IPS-18a (cell line): ENCODE data around the gene OLFM4.

Experiments used
- H3K27ac ChIP-seq: one replicate; pipeline ENCODE4 v1.5.1; 2013; ENCODE audit warnings: low read length
- H3K27me3 ChIP-seq: one replicate; pipeline ENCODE4 v1.6.1; 2013; ENCODE audit warnings: mild to moderate bottlenecking, low read length; ENCODE audit not compliant: control insufficient read depth, insufficient read depth
- H3K36me3 ChIP-seq: one replicate; pipeline ENCODE4 v1.6.1; 2013; ENCODE audit warnings: low read depth, low read length; ENCODE audit not compliant: control insufficient read depth
- H3K4me1 ChIP-seq: one replicate; pipeline ENCODE4 v1.6.1; 2013; ENCODE audit warnings: low read depth, low read length; ENCODE audit not compliant: control insufficient read depth
- H3K4me3 ChIP-seq: one replicate; pipeline ENCODE4 v1.5.1; 2013; ENCODE audit warnings: low read length
- H3K9ac ChIP-seq: one replicate; pipeline ENCODE4 v1.6.1; 2013; ENCODE audit warnings: mild to moderate bottlenecking, low read length, moderate library complexity
- H3K9me3 ChIP-seq: one replicate; pipeline ENCODE4 v1.6.1; 2013; ENCODE audit warnings: low read depth, low read length; ENCODE audit not compliant: control insufficient read depth

The OLFM4 gene

DNA sequence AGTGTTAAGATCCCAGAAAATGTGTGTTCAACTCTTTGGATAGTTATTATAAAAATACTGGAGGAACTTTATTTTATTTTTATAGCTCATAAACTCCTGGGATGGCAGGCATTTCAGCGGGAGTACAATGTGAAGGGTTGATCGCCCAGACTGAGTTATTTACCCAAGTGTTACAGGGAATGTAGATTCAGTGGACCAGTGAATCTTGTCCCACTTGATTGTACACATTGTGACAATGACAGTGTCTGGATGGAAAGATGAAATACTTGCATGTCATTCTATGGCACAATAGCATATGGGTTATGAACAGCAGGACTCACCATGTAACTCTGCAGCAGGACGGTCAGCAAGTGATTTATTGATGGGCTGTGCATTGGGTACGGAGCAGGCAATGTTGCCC lies 20.3 kb downstream of the OLFM4 start:
- Histone ChIP-seq H3K9me3 (no peaks in the 10 kb centered on the region), H3K27ac (no peak overlapping the region), H3K36me3 (no peaks in the 10 kb centered on the region), H3K4me1 (peaks cover under 1% of the 10 kb centered on the region), H3K4me3 (no peak overlapping the region), H3K9ac (no peak overlapping the region), H3K27me3 (no peaks in the 10 kb centered on the region)

DNA sequence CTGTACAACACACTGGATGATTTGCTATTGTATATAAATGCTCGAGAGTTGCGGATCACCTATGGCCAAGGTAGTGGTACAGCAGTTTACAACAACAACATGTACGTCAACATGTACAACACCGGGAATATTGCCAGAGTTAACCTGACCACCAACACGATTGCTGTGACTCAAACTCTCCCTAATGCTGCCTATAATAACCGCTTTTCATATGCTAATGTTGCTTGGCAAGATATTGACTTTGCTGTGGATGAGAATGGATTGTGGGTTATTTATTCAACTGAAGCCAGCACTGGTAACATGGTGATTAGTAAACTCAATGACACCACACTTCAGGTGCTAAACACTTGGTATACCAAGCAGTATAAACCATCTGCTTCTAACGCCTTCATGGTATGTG lies 21.5 kb downstream of the OLFM4 start:
- Histone ChIP-seq H3K36me3 (no peaks in the 10 kb centered on the region), H3K27ac (no peak overlapping the region), H3K4me1 (no peaks in the 10 kb centered on the region), H3K9ac (no peak overlapping the region), H3K4me3 (no peak overlapping the region), H3K9me3 (no peaks in the 10 kb centered on the region), H3K27me3 (no peaks in the 10 kb centered on the region)

DNA sequence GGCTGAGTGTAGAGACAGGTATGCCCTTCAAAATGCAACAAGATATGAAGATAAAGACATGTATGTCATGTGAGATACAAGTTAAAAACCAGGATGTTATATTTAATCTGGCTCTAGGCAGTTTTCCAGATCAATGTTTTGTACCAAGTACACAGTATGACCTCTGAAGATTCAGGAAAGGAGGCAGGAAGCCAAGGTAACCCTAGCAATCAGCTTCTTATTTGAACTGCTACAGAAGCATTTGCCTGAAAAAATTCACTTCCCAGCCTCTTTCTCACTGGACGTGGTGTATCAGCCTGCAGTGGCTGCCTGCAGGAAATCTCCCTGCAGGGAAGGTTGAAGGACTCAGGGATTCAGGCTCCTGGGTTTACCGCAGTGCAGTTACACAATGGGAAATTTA lies 24.1 kb downstream of the OLFM4 start:
- H3K9me3 ChIP-seq = no peaks in the 10 kb centered on the region
- no peaks in the 10 kb centered on the region for H3K27me3 ChIP-seq
- no peaks in the 10 kb centered on the region for H3K36me3 ChIP-seq
- no peak overlapping the region for H3K27ac ChIP-seq
- H3K4me1 ChIP-seq = no peaks in the 10 kb centered on the region
- H3K9ac ChIP-seq = no peak overlapping the region
- no peak overlapping the region for H3K4me3 ChIP-seq

DNA sequence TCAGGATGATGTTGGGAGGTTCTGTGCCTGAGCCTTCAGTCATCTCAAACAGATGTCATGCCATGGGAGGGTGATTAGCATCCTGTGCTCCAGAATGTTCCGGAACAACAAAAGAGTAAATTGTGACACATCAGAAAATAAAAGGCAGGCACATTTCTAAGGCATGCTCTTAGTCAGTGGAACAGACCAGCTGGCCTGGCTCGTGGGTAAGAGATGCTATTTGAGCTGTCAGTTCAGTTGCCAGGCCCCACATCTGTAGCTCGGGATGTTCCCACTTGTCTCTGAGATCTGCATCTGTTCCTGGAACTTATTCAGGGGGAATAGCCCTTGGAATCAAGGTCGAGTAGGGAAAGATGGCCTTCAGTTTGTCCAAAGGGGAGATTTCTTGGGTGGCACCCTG lies 26.0 kb downstream of the OLFM4 start:
- no peaks in the 10 kb centered on the region for H3K27me3 ChIP-seq
- no peaks in the 10 kb centered on the region for H3K4me1 ChIP-seq
- no peaks in the 10 kb centered on the region for H3K36me3 ChIP-seq
- H3K9ac ChIP-seq = no peak overlapping the region
- no peaks in the 10 kb centered on the region for H3K9me3 ChIP-seq
- no peak overlapping the region for H3K27ac ChIP-seq
- H3K4me3 ChIP-seq = no peak overlapping the region

DNA sequence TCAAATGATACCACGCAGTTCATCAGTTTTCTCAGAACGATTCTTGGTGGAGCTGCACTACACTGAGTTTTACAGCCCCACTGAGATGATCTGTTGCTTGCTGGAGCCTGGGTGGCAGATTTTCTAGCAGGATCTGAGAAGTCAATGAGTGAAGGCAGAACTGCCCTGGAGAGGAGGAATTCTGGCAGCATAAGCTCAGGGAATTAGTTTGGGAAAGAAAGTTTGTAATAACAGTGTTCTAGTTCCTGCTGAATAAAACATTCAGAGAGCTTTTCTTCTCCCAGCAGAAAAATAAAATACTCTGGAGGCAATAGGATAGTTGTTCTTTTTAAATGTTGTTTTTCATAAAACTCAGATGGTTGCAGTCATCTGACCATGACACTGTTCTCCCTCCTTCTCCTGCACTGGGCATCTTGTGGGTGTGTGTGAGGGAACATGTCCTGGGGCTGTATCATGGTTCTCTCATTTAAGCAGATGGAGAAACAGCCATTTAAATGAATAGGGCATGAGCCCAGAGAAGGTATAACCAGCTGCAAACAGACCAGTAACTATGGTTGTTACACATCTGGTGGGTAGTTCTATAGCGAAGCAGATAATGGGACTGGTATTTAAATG lies 29.6 kb downstream of the OLFM4 start:
- Histone ChIP-seq H3K36me3 (no peaks in the 10 kb centered on the region), H3K27me3 (no peaks in the 10 kb centered on the region), H3K9me3 (no peaks in the 10 kb centered on the region), H3K27ac (no peak overlapping the region), H3K4me1 (no peaks in the 10 kb centered on the region), H3K4me3 (no peak overlapping the region), H3K9ac (no peak overlapping the region)

DNA sequence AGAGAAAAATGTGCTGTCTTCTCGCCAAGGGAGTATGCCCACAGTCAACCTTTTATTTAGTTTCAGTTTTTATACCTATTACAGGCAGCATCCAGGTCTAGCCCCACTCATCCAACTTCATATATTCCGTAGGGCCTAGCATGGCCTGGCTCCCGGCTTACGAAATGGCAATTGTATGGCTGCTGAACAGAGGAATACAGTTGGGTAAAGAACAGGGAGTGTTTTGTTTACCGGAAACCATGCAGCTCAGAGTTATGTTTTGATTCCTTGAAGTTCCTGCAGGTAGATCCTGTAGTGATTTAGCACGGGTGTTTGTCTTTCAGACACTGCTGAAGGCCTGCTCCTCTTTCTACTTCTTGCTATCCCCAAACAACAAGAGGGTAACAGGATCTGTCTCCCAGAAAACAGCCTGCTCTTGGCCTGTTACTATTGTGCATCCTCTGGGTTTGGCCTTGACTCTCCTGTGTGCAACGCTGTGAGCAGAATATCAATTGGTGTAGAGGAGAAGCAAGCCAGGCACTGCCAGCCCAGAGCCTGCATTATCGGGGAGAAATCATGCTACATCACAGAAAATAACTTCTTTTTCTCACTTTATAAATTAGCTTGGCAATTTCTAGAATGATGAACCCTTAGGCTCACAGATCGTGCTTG lies 32.4 kb downstream of the OLFM4 start:
- Histone ChIP-seq H3K4me3 (no peak overlapping the region), H3K36me3 (no peaks in the 10 kb centered on the region), H3K9me3 (no peaks in the 10 kb centered on the region), H3K9ac (no peak overlapping the region), H3K4me1 (no peaks in the 10 kb centered on the region), H3K27ac (no peak overlapping the region), H3K27me3 (no peaks in the 10 kb centered on the region)

DNA sequence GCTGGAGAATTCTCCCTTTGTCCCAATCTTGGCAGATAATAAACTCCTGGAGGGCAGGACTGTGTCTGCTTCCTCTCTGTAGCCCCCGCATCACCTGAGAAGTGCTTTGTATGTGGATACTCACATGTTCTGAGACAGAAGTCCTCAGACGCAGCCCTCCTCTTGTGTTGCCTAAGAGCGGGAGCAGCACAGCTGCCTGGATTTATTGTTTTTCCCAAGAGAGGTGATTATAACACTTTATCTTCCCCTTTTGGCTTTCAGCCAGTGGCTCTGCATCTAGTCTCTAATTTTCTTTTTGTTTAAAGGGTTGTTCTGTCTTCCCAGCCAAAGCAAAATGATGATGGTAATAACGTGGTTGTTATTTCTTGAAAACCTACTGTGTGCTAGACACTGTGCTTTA lies 36.1 kb downstream of the OLFM4 start:
- Histone ChIP-seq H3K36me3 (no peaks in the 10 kb centered on the region), H3K27me3 (no peaks in the 10 kb centered on the region), H3K4me1 (peaks cover 10% of the 10 kb centered on the region), H3K9ac (no peak overlapping the region), H3K27ac (no peak overlapping the region), H3K9me3 (no peaks in the 10 kb centered on the region), H3K4me3 (no peak overlapping the region)

DNA sequence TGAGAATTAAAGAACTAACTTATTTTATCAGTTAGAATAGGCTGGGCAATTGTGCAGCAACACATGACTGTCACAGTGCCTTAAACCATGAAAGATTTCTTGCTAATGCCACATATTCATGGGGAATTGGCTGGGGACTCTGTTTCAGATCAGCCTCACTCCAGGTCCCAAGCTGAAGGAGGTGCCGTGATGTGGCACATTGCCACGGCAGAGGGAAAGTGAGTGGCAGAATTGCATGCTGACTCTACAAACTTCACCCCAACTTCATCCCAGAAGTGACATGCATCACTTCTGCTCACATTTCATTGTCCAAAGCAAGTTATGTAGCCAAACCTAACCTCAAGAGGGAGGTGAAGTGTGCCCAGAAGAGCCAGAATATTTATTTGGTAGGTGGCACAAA lies 37.8 kb downstream of the OLFM4 start:
- no peak overlapping the region for H3K9ac ChIP-seq
- no peaks in the 10 kb centered on the region for H3K36me3 ChIP-seq
- H3K4me3 ChIP-seq = no peak overlapping the region
- H3K27me3 ChIP-seq = no peaks in the 10 kb centered on the region
- peaks cover 10% of the 10 kb centered on the region for H3K4me1 ChIP-seq
- H3K27ac ChIP-seq = no peak overlapping the region
- H3K9me3 ChIP-seq = no peaks in the 10 kb centered on the region

DNA sequence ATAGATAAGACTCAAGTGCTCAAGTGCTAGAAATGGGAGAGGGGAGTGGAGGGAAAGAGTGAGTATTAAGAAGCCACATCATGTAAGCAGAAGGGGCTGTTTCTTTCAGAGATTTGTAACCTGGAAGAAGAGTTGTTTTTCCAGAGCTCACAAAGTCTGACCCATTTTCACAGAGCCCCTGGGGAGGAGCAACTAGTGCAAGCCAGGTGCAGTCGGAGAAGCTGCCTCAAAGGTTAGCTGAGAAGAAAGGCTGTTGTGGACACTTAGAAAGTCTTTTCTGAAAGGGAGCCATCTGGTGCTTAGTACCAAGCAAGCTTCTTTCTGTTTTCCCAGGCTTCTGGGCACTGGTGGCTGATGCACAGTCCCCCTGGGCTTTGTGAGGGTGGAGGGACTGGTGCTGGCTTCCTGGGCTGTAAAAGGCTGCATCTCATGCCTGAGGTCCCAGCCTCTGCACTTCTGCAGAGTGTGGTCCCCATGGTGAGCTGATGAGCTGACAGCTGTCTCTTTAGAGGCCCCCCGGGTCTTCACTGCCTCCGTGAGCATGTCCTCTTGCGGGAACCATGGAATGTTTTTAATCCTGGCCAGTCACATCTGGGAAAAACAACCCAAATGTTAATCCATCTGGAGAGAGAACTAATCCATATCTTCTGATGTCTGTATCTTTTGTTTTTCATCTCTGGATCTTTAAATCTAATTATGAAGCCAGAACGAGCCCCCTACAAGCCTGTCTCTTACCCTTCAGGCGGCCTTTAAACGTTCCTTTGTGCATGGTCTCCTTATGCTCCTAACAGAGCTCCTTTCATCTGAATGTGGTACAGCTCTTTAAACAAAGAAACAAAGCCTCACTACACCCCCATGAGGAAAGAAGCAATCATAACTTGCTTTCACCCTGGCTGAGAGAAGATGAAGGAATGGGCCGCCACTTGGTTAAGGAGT lies 40.2 kb downstream of the OLFM4 start:
- Histone ChIP-seq H3K4me3 (no peak overlapping the region), H3K9ac (no peak overlapping the region), H3K36me3 (no peaks in the 10 kb centered on the region), H3K9me3 (no peaks in the 10 kb centered on the region), H3K4me1 (peaks cover 10% of the 10 kb centered on the region), H3K27ac (no peak overlapping the region), H3K27me3 (no peaks in the 10 kb centered on the region)

DNA sequence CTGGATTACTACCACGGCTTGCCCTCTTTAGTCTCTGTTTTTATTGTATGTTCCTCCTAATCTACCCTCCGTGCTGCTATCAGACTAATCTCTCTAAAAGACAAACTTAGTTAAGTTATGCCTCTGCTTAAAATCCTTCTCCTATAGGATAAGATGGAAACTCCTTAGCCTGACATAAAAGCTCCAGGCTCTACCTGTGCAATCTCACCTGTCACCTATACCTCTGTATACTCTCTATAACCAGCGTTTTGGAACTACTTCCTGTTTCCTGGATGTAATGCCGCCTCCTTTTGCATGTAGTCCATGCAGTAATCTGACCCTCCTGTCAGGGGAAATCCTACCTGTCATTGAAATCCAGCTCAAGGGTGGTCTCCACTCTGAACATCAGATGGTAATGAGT lies 41.2 kb downstream of the OLFM4 start:
- no peaks in the 10 kb centered on the region for H3K9me3 ChIP-seq
- no peak overlapping the region for H3K4me3 ChIP-seq
- no peaks in the 10 kb centered on the region for H3K36me3 ChIP-seq

DNA sequence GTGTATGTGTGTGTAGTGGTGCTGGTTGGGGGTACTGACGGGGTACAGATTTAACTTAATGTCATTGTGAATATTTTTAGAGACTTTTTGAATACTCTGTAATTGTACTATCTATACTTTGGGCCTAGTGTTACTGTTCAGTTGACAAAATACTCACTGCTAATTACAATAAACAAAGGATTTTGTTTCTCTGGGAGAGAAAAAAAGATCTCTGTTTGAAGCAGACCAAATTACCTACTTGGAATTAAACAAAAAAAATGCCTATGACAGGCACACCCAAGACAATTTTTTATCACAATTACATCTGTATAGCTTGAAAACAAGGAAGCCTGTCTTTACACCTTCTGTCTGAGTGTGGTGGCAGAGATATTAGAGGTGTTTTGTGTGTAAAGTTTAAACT lies 45.1 kb downstream of the OLFM4 start:
- no peak overlapping the region for H3K9ac ChIP-seq
- no peak overlapping the region for H3K27ac ChIP-seq
- H3K4me1 ChIP-seq = peaks cover 16% of the 10 kb centered on the region

More for the DNA sequence above, 41.2 kb downstream of the OLFM4 start:
- Histone ChIP-seq H3K4me1 (peaks cover 10% of the 10 kb centered on the region), H3K27me3 (no peaks in the 10 kb centered on the region), H3K27ac (no peak overlapping the region), H3K9ac (no peak overlapping the region)

More for the DNA sequence above, 45.1 kb downstream of the OLFM4 start:
- H3K27me3 ChIP-seq = no peaks in the 10 kb centered on the region
- no peak overlapping the region for H3K4me3 ChIP-seq
- no peaks in the 10 kb centered on the region for H3K36me3 ChIP-seq
- H3K9me3 ChIP-seq = no peaks in the 10 kb centered on the region
